ENCODE measurements around the gene EFCAB6. TPM values are rescaled to one million over a fixed set of nuclear protein-coding genes. Genes with fewer than 3 reads are reported as not detected.

EFCAB6 gene
- total RNA-seq, 1 experiment from 2014 or later, result 0.52 TPM

DNA sequence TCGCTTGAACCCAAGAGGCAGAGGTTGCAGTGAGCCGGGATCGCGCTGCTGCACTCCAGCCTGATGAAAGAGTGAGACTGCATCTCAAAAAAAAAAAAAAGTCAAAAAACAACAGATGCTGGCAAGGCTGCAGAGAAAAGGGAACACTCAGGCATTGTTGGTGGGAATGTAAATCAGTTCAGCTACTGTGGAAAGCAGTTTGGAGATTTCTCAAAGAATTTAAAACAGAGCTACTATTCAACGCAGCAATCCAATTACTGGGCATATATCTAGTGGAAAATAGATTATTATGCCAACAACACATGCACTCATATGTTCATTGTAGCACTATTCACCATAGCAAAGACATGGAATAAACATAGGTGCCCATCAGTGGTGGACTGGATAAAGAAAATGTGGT is 89.7 kb downstream of the EFCAB6 start:
- H3K4me2 ChIP-seq (ENCODE audit: low read length), result no peak overlapping the region
- ChIA-PET RAD21 (ENCODE audit: low non-redundant PET in 1 of 2, low total read pairs in 2 of 2, uncharacterized antibody in 2 of 2, unreplicated experiment in 2 of 2) (no interaction called here), CTCF (no interaction called here), POLR2A (no interaction called here)
- ATAC-seq (no peak), DNase-seq (ENCODE audit: low read depth, low spot score) (no peak)
- no peaks in the 10 kb centered on the region for H3K36me3 ChIP-seq (ENCODE audit: control insufficient read depth in 1 of 2, insufficient read depth in 2 of 2, low read length in 2 of 2)
- no peaks in the 10 kb centered on the region for H3K79me2 ChIP-seq (ENCODE audit: insufficient read depth, low read length)
- BruUV-seq (replicated peaks), result no TSS peak
- TF ChIP-seq POLR2A (IDR thresholded peaks at IDR 0.05; ENCODE audit: borderline replicate concordance, extremely low read depth, insufficient read depth, insufficient read length) (no peak), SRF (IDR thresholded peaks at IDR 0.05; ENCODE audit: low read depth) (no peak), EZH2 (IDR thresholded peaks at IDR 0.05) (no peak), RAD21 (IDR thresholded peaks at IDR 0.05; ENCODE audit: low read depth) (no peak), ELF1 (IDR thresholded peaks at IDR 0.05; ENCODE audit: borderline replicate concordance, low read depth) (no peak), CEBPB (IDR thresholded peaks at IDR 0.05; ENCODE audit: low read depth) (no peak), CBX3 (IDR thresholded peaks at IDR 0.05; ENCODE audit: low read depth) (no peak), EGR1 (IDR thresholded peaks at IDR 0.05; ENCODE audit: low read depth) (no peak), FOSL1 (IDR thresholded peaks at IDR 0.05; ENCODE audit: low read depth) (no peak), ZFX (IDR thresholded peaks at IDR 0.05) (no peak)
- TF ChIP-seq, protein P1, sequence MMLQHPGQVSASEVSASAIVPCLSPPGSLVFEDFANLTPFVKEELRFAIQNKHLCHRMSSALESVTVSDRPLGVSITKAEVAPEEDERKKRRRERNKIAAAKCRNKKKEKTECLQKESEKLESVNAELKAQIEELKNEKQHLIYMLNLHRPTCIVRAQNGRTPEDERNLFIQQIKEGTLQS (IDR thresholded peaks at IDR 0.05), result no peak
- no peak overlapping the region for H2AFZ ChIP-seq (ENCODE audit: low read depth, low read length, poor library complexity, severe bottlenecking)
- H3K9me3 ChIP-seq (ENCODE audit: control insufficient read depth in 1 of 2, insufficient read depth in 1 of 2, low read depth in 1 of 2, low read length in 2 of 2), result no peaks in the 10 kb centered on the region
- H3K27ac ChIP-seq (ENCODE audit: low read depth, low read length), result no peak overlapping the region
- no peak overlapping the region for H3K9ac ChIP-seq (ENCODE audit: low read length)
- no peak overlapping the region for H3K4me3 ChIP-seq (replicated peaks in 1 of 2; ENCODE audit: low read depth in 1 of 2, low read length in 2 of 2)
- H3K9me2 ChIP-seq (ENCODE audit: insufficient read depth), result no peaks in the 10 kb centered on the region
- no peaks in the 10 kb centered on the region for H4K20me1 ChIP-seq (ENCODE audit: insufficient read depth)
- H3K4me1 ChIP-seq (ENCODE audit: control insufficient read depth in 1 of 2, insufficient read depth in 2 of 2, low read length in 2 of 2), result no peaks in the 10 kb centered on the region
- intact Hi-C loops (cut with micrococcal nuclease), result no loop called here
- peaks cover 36% of the 10 kb centered on the region for H3K27me3 ChIP-seq (ENCODE audit: insufficient read depth, low read length)

DNA sequence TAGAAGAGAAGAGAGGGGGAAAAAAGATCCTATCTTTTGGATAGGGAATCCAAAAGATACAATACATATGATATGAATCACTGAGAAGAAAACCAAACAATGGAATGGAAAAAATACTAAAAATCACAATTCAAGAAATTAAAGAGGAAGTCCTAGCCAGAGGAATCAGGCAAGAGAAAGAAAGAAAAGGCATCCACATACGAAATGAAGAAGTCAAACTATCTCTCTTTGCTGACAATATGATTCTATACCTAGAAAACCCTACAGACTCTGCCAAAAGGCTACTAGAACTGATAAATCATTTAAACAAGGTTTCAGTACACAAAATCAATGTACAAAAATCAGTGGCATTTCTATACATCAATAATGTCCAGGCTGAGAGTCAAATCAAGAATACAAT is 91.4 kb downstream of the EFCAB6 start:
- Histone ChIP-seq H3K27me3 (ENCODE audit: insufficient read depth, low read length) (peaks cover 30% of the 10 kb centered on the region), H3K36me3 (ENCODE audit: control insufficient read depth in 1 of 2, insufficient read depth in 2 of 2, low read length in 2 of 2) (no peaks in the 10 kb centered on the region), H4K20me1 (ENCODE audit: insufficient read depth) (no peaks in the 10 kb centered on the region), H3K79me2 (ENCODE audit: insufficient read depth, low read length) (no peaks in the 10 kb centered on the region), H3K27ac (ENCODE audit: low read depth, low read length) (no peak overlapping the region), H2AFZ (ENCODE audit: low read depth, low read length, poor library complexity, severe bottlenecking) (no peak overlapping the region), H3K4me3 (replicated peaks in 1 of 2; ENCODE audit: low read depth in 1 of 2, low read length in 2 of 2) (no peak overlapping the region), H3K4me2 (ENCODE audit: low read length) (no peak overlapping the region), H3K9me2 (ENCODE audit: insufficient read depth) (no peaks in the 10 kb centered on the region), H3K9ac (ENCODE audit: low read length) (no peak overlapping the region), H3K4me1 (ENCODE audit: control insufficient read depth in 1 of 2, insufficient read depth in 2 of 2, low read length in 2 of 2) (no peaks in the 10 kb centered on the region), H3K9me3 (ENCODE audit: control insufficient read depth in 1 of 2, insufficient read depth in 1 of 2, low read depth in 1 of 2, low read length in 2 of 2) (no peaks in the 10 kb centered on the region)
- intact Hi-C loops (cut with micrococcal nuclease), result no loop called here
- no peak for DNase-seq (ENCODE audit: low read depth, low spot score)
- RAD21 ChIA-PET (ENCODE audit: low non-redundant PET in 1 of 2, low total read pairs in 2 of 2, uncharacterized antibody in 2 of 2, unreplicated experiment in 2 of 2), result no interaction called here
- TF ChIP-seq, protein P1 (IDR thresholded peaks at IDR 0.05), result no peak
- TF ChIP-seq POLR2A (IDR thresholded peaks at IDR 0.05; ENCODE audit: borderline replicate concordance, extremely low read depth, insufficient read depth, insufficient read length) (no peak), ELF1 (IDR thresholded peaks at IDR 0.05; ENCODE audit: borderline replicate concordance, low read depth) (no peak), EZH2 (IDR thresholded peaks at IDR 0.05) (no peak), ZNF274 (IDR thresholded peaks at IDR 0.05; ENCODE audit: low read depth, low read length) (no peak)
- TF ChIP-seq, protein P2, sequence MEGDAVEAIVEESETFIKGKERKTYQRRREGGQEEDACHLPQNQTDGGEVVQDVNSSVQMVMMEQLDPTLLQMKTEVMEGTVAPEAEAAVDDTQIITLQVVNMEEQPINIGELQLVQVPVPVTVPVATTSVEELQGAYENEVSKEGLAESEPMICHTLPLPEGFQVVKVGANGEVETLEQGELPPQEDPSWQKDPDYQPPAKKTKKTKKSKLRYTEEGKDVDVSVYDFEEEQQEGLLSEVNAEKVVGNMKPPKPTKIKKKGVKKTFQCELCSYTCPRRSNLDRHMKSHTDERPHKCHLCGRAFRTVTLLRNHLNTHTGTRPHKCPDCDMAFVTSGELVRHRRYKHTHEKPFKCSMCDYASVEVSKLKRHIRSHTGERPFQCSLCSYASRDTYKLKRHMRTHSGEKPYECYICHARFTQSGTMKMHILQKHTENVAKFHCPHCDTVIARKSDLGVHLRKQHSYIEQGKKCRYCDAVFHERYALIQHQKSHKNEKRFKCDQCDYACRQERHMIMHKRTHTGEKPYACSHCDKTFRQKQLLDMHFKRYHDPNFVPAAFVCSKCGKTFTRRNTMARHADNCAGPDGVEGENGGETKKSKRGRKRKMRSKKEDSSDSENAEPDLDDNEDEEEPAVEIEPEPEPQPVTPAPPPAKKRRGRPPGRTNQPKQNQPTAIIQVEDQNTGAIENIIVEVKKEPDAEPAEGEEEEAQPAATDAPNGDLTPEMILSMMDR (IDR thresholded peaks at IDR 0.05 in 2 of 3, conservative IDR thresholded peaks at IDR 0.05 in 1 of 3; ENCODE audit: borderline replicate concordance in 1 of 3, insufficient read depth in 1 of 3, low read depth in 2 of 3, low read length in 2 of 3), result no peak
- TF ChIP-seq, protein P3, sequence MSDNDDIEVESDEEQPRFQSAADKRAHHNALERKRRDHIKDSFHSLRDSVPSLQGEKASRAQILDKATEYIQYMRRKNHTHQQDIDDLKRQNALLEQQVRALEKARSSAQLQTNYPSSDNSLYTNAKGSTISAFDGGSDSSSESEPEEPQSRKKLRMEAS (IDR thresholded peaks at IDR 0.05), result no peak
- TF ChIP-seq, protein P4, sequence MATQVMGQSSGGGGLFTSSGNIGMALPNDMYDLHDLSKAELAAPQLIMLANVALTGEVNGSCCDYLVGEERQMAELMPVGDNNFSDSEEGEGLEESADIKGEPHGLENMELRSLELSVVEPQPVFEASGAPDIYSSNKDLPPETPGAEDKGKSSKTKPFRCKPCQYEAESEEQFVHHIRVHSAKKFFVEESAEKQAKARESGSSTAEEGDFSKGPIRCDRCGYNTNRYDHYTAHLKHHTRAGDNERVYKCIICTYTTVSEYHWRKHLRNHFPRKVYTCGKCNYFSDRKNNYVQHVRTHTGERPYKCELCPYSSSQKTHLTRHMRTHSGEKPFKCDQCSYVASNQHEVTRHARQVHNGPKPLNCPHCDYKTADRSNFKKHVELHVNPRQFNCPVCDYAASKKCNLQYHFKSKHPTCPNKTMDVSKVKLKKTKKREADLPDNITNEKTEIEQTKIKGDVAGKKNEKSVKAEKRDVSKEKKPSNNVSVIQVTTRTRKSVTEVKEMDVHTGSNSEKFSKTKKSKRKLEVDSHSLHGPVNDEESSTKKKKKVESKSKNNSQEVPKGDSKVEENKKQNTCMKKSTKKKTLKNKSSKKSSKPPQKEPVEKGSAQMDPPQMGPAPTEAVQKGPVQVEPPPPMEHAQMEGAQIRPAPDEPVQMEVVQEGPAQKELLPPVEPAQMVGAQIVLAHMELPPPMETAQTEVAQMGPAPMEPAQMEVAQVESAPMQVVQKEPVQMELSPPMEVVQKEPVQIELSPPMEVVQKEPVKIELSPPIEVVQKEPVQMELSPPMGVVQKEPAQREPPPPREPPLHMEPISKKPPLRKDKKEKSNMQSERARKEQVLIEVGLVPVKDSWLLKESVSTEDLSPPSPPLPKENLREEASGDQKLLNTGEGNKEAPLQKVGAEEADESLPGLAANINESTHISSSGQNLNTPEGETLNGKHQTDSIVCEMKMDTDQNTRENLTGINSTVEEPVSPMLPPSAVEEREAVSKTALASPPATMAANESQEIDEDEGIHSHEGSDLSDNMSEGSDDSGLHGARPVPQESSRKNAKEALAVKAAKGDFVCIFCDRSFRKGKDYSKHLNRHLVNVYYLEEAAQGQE (IDR thresholded peaks at IDR 0.05; ENCODE audit: low read depth), result no peak
- no TSS peak for BruUV-seq (replicated peaks)
- CTCF ChIA-PET, result no interaction called here
- no peak for ATAC-seq
- POLR2A ChIA-PET, result no interaction called here
